Keratinocyte (primary cell): ENCODE measurements around the gene USP31. TPM values are rescaled to one million over a fixed set of nuclear protein-coding genes. Genes with fewer than 3 reads are reported as not detected.

Source experiments
- DNase-seq: peaks from one replicate; pipeline ENCODE4 v3.0.0-alpha.2; 2011; ENCODE audit warnings: low read depth, missing footprints, low spot score
- FAIRE-seq: peaks from 2 replicates; lab custom pipeline; 2011; peaks lifted over from hg19 to GRCh38; lab: Jason Lieb, UNC
- H2AFZ ChIP-seq: 2 replicates; pipeline ENCODE4 v1.6.0; 2012; ENCODE audit warnings: low read length, control low read depth, inconsistent platforms; ENCODE audit not compliant: control insufficient read depth
- H3K27ac ChIP-seq: 2 replicates; pipeline ENCODE4 v1.5.1; 2011; ENCODE audit warnings: low read length; ENCODE audit not compliant: control insufficient read depth, insufficient read depth
- H3K27me3 ChIP-seq: 3 replicates; pipeline ENCODE4 v1.6.0; 2011; ENCODE audit warnings: low read length; ENCODE audit not compliant: control insufficient read depth, insufficient read depth; ENCODE audit errors: extremely low read depth
- H3K36me3 ChIP-seq, 2 experiments: 2 replicates in 1 of 2; 3 replicates in 1 of 2; pipeline ENCODE4 v1.5.1; 2011; ENCODE audit warnings: low read length in 2 of 2, mild to moderate bottlenecking in 1 of 2; ENCODE audit not compliant: control insufficient read depth in 2 of 2, insufficient read depth in 2 of 2; ENCODE audit errors: extremely low read depth in 1 of 2
- H3K4me1 ChIP-seq: 3 replicates; pipeline ENCODE4 v1.5.1; 2011; ENCODE audit warnings: low read length; ENCODE audit not compliant: control insufficient read depth, insufficient read depth; ENCODE audit errors: extremely low read depth
- H3K4me2 ChIP-seq: 3 replicates; pipeline ENCODE4 v1.6.0; 2011; ENCODE audit warnings: low read depth, low read length; ENCODE audit not compliant: control insufficient read depth, insufficient read depth; ENCODE audit errors: extremely low read depth
- H3K4me3 ChIP-seq, 3 experiments: fragments of 200-600 bp in 1 of 3; sonication (generic) in 1 of 3; 2 replicates in 2 of 3; 3 replicates in 1 of 3; pipeline ENCODE4 v1.5.1; 2011 to 2016; ENCODE audit warnings: low read length in 3 of 3, mild to moderate bottlenecking in 3 of 3, control low read depth in 2 of 3, inconsistent platforms in 1 of 3, low read depth in 1 of 3, mixed read lengths in 1 of 3, mixed run types in 1 of 3, moderate library complexity in 1 of 3; ENCODE audit not compliant: control insufficient read depth in 2 of 3, insufficient read depth in 2 of 3; ENCODE audit errors: extremely low read depth in 1 of 3
- H3K79me2 ChIP-seq: 2 replicates; pipeline ENCODE4 v1.6.0; 2012; ENCODE audit warnings: low read length; ENCODE audit not compliant: control insufficient read depth, insufficient read depth
- H3K9ac ChIP-seq: 3 replicates; pipeline ENCODE4 v1.6.0; 2011; ENCODE audit warnings: low read length; ENCODE audit not compliant: control insufficient read depth, insufficient read depth; ENCODE audit errors: extremely low read depth
- H3K9me1 ChIP-seq: 3 replicates; pipeline ENCODE4 v1.6.0; 2011; ENCODE audit warnings: low read length; ENCODE audit not compliant: control insufficient read depth, insufficient read depth; ENCODE audit errors: extremely low read depth
- H3K9me3 ChIP-seq: 2 replicates; pipeline ENCODE4 v1.5.1; 2012; ENCODE audit warnings: low read depth, low read length; ENCODE audit not compliant: control insufficient read depth
- H4K20me1 ChIP-seq: 3 replicates; pipeline ENCODE4 v1.6.0; 2011; ENCODE audit warnings: low read length; ENCODE audit not compliant: control insufficient read depth, insufficient read depth; ENCODE audit errors: extremely low read depth
- CTCF ChIP-seq, 3 experiments: IDR thresholded peaks in 1 of 3; conservative IDR thresholded peaks in 1 of 3; optimal IDR thresholded peaks in 1 of 3; 2 replicates in 2 of 3; 3 replicates in 1 of 3; pipeline versions ENCODE3 to v1.5.1; 2011; ENCODE audit warnings: low read length in 3 of 3, mild to moderate bottlenecking in 3 of 3, moderate library complexity in 2 of 3, control low read depth in 1 of 3, inconsistent platforms in 1 of 3; ENCODE audit not compliant: insufficient read depth in 2 of 3; ENCODE audit errors: extremely low read depth in 1 of 3
- EZH2 ChIP-seq: IDR thresholded peaks from one replicate; pipeline ENCODE4 v1.6.1; 2012; ENCODE audit warnings: inconsistent platforms, mild to moderate bottlenecking, low read length, moderate library complexity
- dilution Hi-C: fragments of 300-500 bp; cut with MboI; formaldehyde crosslinking; loops from one replicate; pipeline ENCODE4 v1.7.0; 2020; ENCODE audit warnings: low sequenced_read_pairs; ENCODE audit not compliant: extremely low pct_ligation_motif_present
- polyA plus RNA-seq, 5 experiments: library from polyadenylated mRNA; depleted of rRNA in 3 of 5; stranded (reverse) in 3 of 5; stranded (forward) in 1 of 5; unstranded in 1 of 5; fragments of >200 nt; gene quantifications; 1 replicate in 1 of 5; 2 replicates in 3 of 5; 3 replicates in 1 of 5; pipeline versions ENCODE4 v1.2.1 to v1.2.3, GENCODE V29; 2011 to 2012; ENCODE audit warnings: missing spikeins in 2 of 5, low read depth in 1 of 5, low replicate concordance in 1 of 5

Gene USP31
- polyA plus RNA-seq, 1 donor (not counting 4 experiments of a cell fraction or from before 2014, with no cell fraction given), result 16.3 TPM

DNA sequence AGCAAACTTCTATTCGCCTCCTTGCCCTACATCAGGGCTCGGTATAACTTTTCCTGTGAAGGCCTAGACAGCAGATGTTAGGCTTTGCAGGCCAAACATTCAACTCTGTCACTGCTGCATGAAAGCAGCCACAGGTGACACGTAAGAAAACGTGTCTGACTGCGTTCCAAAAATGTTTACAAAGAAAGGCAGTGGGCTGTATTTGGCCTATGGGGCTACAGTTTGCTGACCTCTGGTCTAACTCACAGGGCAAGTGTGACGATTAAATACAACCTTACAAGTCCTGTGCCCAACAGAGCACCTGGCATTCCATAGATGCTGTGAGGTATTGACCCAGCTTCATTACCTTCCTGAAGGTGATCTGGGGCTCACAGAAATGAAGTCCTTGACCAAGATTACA lies 79.4 kb downstream of the USP31 start:
- peaks cover 28 to 33% of the 10 kb centered on the region in 2 experiments for H3K36me3 ChIP-seq

DNA sequence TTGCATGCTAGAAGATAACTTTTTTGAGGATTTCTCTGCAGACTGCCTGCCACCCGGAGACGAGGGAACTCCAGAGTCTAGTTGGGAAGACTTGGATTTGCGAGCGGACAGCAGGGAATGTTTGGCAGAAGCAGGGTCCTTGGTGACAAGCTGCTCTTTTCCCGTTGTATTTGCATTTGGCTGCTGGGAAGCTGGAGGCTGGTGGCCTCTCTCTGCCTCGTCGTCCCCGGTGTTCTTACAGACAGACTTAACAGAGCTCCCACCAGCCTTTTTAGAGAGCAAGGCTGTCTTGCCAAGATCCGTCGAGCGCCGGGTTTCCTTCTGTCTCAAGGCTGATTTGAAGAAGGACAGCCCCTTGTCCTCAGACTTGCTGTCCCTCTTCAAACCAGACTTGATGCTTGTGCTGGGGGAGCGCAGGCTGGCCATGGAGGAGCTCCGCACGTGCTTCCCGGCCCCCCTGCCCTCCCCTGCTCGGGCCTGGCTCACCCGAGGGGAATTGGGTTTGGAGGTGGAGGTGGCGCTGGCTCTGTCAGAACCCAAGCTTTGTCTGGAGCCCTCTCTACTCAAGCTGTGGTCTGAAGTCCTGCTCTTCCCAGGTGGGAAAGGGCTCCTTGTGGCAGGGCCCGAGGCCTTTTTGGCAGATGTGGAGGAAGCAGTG lies 81.0 kb downstream of the USP31 start:
- dilution Hi-C loops, result no loop called here
- Histone ChIP-seq H2AFZ (no peak overlapping the region), H3K79me2 (no peaks in the 10 kb centered on the region), H4K20me1 (no peaks in the 10 kb centered on the region), H3K36me3 (peaks cover 27% of the 10 kb centered on the region in 2 experiments), H3K4me2 (no peak overlapping the region), H3K4me3 (no peak overlapping the region), H3K9ac (no peak overlapping the region), H3K4me1 (peaks cover 25% of the 10 kb centered on the region), H3K9me3 (no peaks in the 10 kb centered on the region), H3K9me1 (no peaks in the 10 kb centered on the region), H3K27me3 (no peaks in the 10 kb centered on the region), H3K27ac (no peak overlapping the region)
- no peak for DNase-seq
- FAIRE-seq, result no peak
- no peak for TF ChIP-seq EZH2
- TF ChIP-seq CTCF (optimal IDR thresholded peaks at IDR 0.05 in 1 of 3, IDR thresholded peaks at IDR 0.05 in 1 of 3, conservative IDR thresholded peaks at IDR 0.05 in 1 of 3; ENCODE audit: extremely low read depth in 1 of 3, insufficient read depth in 2 of 3, low read length in 3 of 3), result no peak

More for the DNA sequence above, 79.4 kb downstream of the USP31 start:
- H3K27ac ChIP-seq, result no peak overlapping the region
- peaks cover 31% of the 10 kb centered on the region for H3K4me1 ChIP-seq
- dilution Hi-C loops, result no loop called here
- H3K9ac ChIP-seq, result no peak overlapping the region
- no peak overlapping the region for H2AFZ ChIP-seq
- TF ChIP-seq CTCF (optimal IDR thresholded peaks at IDR 0.05 in 1 of 3, IDR thresholded peaks at IDR 0.05 in 1 of 3, conservative IDR thresholded peaks at IDR 0.05 in 1 of 3; ENCODE audit: extremely low read depth in 1 of 3, insufficient read depth in 2 of 3, low read length in 3 of 3) (no peak), EZH2 (no peak)
- H3K4me3 ChIP-seq, result no peak overlapping the region
- no peak for DNase-seq
- no peaks in the 10 kb centered on the region for H3K27me3 ChIP-seq
- H3K79me2 ChIP-seq, result peaks cover under 1% of the 10 kb centered on the region
- no peaks in the 10 kb centered on the region for H3K9me3 ChIP-seq
- no peak for FAIRE-seq
- no peak overlapping the region for H3K4me2 ChIP-seq
- H3K9me1 ChIP-seq, result no peaks in the 10 kb centered on the region
- H4K20me1 ChIP-seq, result no peaks in the 10 kb centered on the region
